DND-41 (cell line): ENCODE results near the gene TAS1R3.

ENCODE experiments used
- ATAC-seq: fragments of 200-7000 bp; cut with Tn5 transposase; 3 replicates; pipeline ENCODE4 v1.9.1; 2021; ENCODE audit warnings: low read depth; ENCODE audit not compliant: insufficient read depth
- DNase-seq: peaks from one replicate; pipeline ENCODE4 v3.0.0-alpha.2; 2020
- H2AFZ ChIP-seq: 2 replicates; pipeline ENCODE4 v1.6.0; 2012; ENCODE audit warnings: low read depth, low read length
- H3K27ac ChIP-seq: 2 replicates; pipeline ENCODE4 v1.5.1; 2012; ENCODE audit warnings: low read length, inconsistent platforms
- H3K27me3 ChIP-seq: fragments of 200-600 bp; sonication (generic); 2 replicates; pipeline ENCODE4 v1.6.0; 2012; ENCODE audit warnings: low read length, mild to moderate bottlenecking, inconsistent platforms; ENCODE audit not compliant: insufficient read depth, poor library complexity
- H3K36me3 ChIP-seq: 2 replicates; pipeline ENCODE4 v1.5.1; 2012; ENCODE audit warnings: low read length, inconsistent platforms; ENCODE audit not compliant: insufficient read depth
- H3K4me1 ChIP-seq: 2 replicates; pipeline ENCODE4 v1.5.1; 2012; ENCODE audit warnings: mild to moderate bottlenecking, low read length; ENCODE audit not compliant: insufficient read depth
- H3K4me2 ChIP-seq: 2 replicates; pipeline ENCODE4 v1.6.0; 2012; ENCODE audit warnings: mild to moderate bottlenecking, moderate library complexity, low read length, inconsistent platforms; ENCODE audit not compliant: insufficient read depth
- H3K4me3 ChIP-seq, 2 experiments: fragments of 200-600 bp in 1 of 2; shearing (Covaris generic) in 1 of 2; 2 replicates each; pipeline ENCODE4 v1.5.1; 2012 to 2016; ENCODE audit warnings: inconsistent platforms in 2 of 2, low read length in 2 of 2, mild to moderate bottlenecking in 2 of 2, low read depth in 1 of 2, moderate library complexity in 1 of 2
- H3K79me2 ChIP-seq: 2 replicates; pipeline ENCODE4 v1.6.0; 2012; ENCODE audit warnings: low read length, inconsistent platforms; ENCODE audit not compliant: insufficient read depth
- H3K9ac ChIP-seq: 2 replicates; pipeline ENCODE4 v1.6.0; 2012; ENCODE audit warnings: low read depth, mild to moderate bottlenecking, inconsistent platforms, low read length, moderate library complexity
- H3K9me3 ChIP-seq: 2 replicates; pipeline ENCODE4 v1.5.1; 2012; ENCODE audit warnings: low read length, moderate library complexity, mild to moderate bottlenecking, inconsistent platforms; ENCODE audit not compliant: insufficient read depth, severe bottlenecking
- H4K20me1 ChIP-seq: 2 replicates; pipeline ENCODE4 v1.6.0; 2012; ENCODE audit warnings: low read length; ENCODE audit not compliant: insufficient read depth
- EZH2 ChIP-seq: IDR thresholded peaks from 3 replicates; pipeline ENCODE4 v1.6.1; 2012; ENCODE audit warnings: borderline replicate concordance, low read depth, mild to moderate bottlenecking, moderate library complexity, low read length, inconsistent platforms; ENCODE audit not compliant: severe bottlenecking
- TF ChIP-seq, protein P1 (sequence below): IDR thresholded peaks from 2 replicates; pipeline ENCODE4 v1.5.1; 2012; ENCODE audit warnings: borderline replicate concordance, low read length, moderate library complexity, mild to moderate bottlenecking; ENCODE audit not compliant: poor library complexity, severe bottlenecking; ENCODE audit errors: extremely low read depth

The TAS1R3 gene

DNA sequence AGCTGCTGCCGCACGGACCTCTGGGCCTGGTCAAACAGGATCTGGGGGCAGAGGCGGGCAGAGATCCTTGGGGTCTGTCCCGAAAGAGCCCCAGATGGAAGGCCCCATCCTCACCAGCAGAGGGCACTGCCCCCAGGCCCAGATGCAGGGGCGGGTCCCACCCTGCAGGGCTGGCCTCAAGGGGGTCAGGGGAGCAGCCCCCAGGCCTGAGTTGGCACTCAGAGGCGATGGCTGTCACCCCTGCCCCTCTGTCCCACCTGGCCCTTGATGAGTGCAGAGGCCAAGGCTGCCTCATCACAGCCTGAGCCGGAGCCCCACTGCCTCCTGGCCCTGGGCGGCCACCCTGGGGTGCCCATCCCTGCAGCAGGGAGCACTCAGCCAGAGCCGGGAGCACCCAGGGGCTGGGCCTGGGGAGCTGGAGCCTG lies 29.1 kb upstream of the TAS1R3 start:
- no peak overlapping the region for H3K4me2 ChIP-seq
- TF ChIP-seq, protein P1, sequence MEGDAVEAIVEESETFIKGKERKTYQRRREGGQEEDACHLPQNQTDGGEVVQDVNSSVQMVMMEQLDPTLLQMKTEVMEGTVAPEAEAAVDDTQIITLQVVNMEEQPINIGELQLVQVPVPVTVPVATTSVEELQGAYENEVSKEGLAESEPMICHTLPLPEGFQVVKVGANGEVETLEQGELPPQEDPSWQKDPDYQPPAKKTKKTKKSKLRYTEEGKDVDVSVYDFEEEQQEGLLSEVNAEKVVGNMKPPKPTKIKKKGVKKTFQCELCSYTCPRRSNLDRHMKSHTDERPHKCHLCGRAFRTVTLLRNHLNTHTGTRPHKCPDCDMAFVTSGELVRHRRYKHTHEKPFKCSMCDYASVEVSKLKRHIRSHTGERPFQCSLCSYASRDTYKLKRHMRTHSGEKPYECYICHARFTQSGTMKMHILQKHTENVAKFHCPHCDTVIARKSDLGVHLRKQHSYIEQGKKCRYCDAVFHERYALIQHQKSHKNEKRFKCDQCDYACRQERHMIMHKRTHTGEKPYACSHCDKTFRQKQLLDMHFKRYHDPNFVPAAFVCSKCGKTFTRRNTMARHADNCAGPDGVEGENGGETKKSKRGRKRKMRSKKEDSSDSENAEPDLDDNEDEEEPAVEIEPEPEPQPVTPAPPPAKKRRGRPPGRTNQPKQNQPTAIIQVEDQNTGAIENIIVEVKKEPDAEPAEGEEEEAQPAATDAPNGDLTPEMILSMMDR = peak; percentile 64
- TF ChIP-seq EZH2 = no peak
- H3K9me3 ChIP-seq = no peaks in the 10 kb centered on the region
- no peaks in the 10 kb centered on the region for H3K27me3 ChIP-seq
- H3K79me2 ChIP-seq = peaks cover 33% of the 10 kb centered on the region
- H3K4me1 ChIP-seq = peaks cover 23% of the 10 kb centered on the region
- H3K27ac ChIP-seq = no peak overlapping the region
- H4K20me1 ChIP-seq = peaks cover 69% of the 10 kb centered on the region
- no peak overlapping the region for H3K9ac ChIP-seq
- no peak overlapping the region for H2AFZ ChIP-seq
- no peak overlapping the region for H3K4me3 ChIP-seq
- no peak for ATAC-seq
- DNase-seq = peak; percentile 28
- peaks cover 8% of the 10 kb centered on the region; the same call in 1 of the 2 replicates for H3K36me3 ChIP-seq

DNA sequence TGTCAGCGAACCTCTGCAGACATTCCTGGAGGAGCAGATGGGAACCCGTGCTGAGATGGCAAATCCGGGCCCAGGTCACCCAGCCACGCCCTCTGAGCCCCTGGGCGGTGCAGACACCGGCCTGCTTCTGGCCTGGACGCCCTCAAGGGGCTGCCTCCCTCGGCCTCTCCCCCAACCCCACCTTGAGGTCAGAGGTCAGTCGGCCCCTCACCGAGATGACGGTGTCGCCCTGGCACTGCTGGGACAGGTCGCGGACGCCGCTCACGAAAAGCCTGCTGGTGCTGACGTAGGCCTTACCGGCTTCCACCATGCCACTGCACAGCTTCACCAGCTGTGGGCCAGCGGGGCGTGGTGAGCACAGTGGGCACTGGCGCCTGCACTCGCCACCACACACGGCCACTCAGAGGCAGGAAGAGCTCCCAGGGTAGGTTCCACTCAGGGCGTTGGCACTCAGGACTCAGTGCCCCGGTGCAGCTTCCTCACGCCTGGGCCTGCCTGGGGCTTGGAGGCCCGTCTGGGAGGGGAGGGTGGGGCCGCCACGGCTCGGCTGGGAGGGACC lies 28.1 kb upstream of the TAS1R3 start:
- Histone ChIP-seq H3K27me3 (no peaks in the 10 kb centered on the region), H3K4me2 (no peak overlapping the region), H3K4me3 (no peak overlapping the region), H3K4me1 (peaks cover 26% of the 10 kb centered on the region), H3K9me3 (no peaks in the 10 kb centered on the region), H4K20me1 (peaks cover 66% of the 10 kb centered on the region), H3K9ac (no peak overlapping the region), H2AFZ (no peak overlapping the region), H3K27ac (no peak overlapping the region), H3K36me3 (peaks cover 5% of the 10 kb centered on the region; the same call in 1 of the 2 replicates), H3K79me2 (peaks cover 39% of the 10 kb centered on the region)
- TF ChIP-seq, protein P1 = no peak
- no peak for TF ChIP-seq EZH2
- DNase-seq (no peak), ATAC-seq (no peak)

DNA sequence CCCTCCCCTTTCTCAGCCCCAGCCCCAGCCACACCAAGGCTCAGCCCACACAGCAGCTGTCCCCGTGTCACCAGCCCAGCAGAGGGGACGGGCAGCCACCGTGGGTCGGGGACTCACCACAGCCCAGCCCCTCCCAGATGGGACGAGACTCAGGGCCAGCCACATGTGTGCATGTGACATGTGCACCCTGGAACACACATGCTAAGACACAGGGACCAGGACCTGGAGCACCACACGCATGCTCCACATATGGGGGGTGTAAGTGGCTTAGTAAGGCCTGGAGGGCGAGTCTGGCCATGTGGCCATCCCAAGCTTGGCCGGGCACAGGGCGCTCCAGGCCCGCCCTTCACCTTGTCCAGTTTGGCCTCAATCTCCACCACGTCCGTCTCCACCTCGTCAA lies 27.3 kb upstream of the TAS1R3 start:
- Histone ChIP-seq H3K4me1 (peaks cover 26% of the 10 kb centered on the region), H3K79me2 (peaks cover 42% of the 10 kb centered on the region), H4K20me1 (peaks cover 63% of the 10 kb centered on the region)

More for the DNA sequence above, 27.3 kb upstream of the TAS1R3 start:
- Histone ChIP-seq H3K4me3 (no peak overlapping the region), H2AFZ (no peak overlapping the region), H3K9me3 (no peaks in the 10 kb centered on the region), H3K4me2 (no peak overlapping the region), H3K36me3 (peaks cover 6% of the 10 kb centered on the region; the same call in 1 of the 2 replicates), H3K27me3 (no peaks in the 10 kb centered on the region), H3K9ac (no peak overlapping the region), H3K27ac (no peak overlapping the region)
- ATAC-seq (no peak), DNase-seq (no peak)
- TF ChIP-seq, protein P1 = no peak
- TF ChIP-seq EZH2 = no peak
